ENCODE data around the gene ARHGAP21. TPM values are rescaled to one million over a fixed set of nuclear protein-coding genes. Genes with fewer than 3 reads are reported as not detected.
A peak's percentile ranks its signal among the peaks of the same experiment; 100 is the strongest.

The ARHGAP21 gene
- total RNA-seq, 1 experiment from 2014 or later: 52.6 TPM

DNA sequence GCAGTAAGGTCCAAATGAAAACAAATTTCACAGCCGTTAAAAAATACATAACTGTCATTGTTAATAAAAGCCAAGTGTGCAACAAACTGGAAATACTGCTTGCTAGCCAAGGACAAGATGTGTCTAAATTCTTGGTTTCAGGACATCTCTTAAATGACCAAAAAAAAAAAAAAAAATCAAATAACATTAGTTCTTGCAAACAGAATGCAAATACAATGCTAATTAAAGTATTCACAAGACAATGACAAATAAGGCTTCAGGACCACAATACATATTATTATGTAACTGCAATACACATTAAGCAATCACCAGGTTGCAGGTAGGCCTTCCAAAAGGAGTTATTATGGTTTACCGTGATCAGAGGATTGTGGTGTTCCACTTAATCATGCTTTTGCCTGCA lies 3.6 kb downstream of the ARHGAP21 start:
- H3K36me3 ChIP-seq (ENCODE audit: low read depth, low read length): 0 out of 2 replicates have a peak, but pooled peaks cover 6% of the 10 kb centered on the region
- H3K4me1 ChIP-seq (ENCODE audit: insufficient read depth, low read length): peaks cover 26% of the 10 kb centered on the region
- ATAC-seq: no peak
- H3K4me3 ChIP-seq (ENCODE audit: low read length): peak overlapping the region; percentile 88
- no peak overlapping the region for H2AFZ ChIP-seq (ENCODE audit: low read length)
- peaks cover 23% of the 10 kb centered on the region for H4K20me1 ChIP-seq (ENCODE audit: low read length)
- intact Hi-C loops (cut with micrococcal nuclease): loop anchor here (5.0 kb wide), 3 partner anchors 147 to 242 kb away; no protein-coding TSS in a partner anchor
- ChIA-PET CTCF (no interaction called here), POLR2A (ENCODE audit: unreplicated experiment) (no interaction called here)
- no peak for DNase-seq
- H3K9me3 ChIP-seq (ENCODE audit: low read length): no peaks in the 10 kb centered on the region
- no peak for TF ChIP-seq EZH2 (IDR thresholded peaks at IDR 0.05; ENCODE audit: low read length, unreplicated experiment)
- TF ChIP-seq EZH2phosphoT487 (IDR thresholded peaks at IDR 0.05; ENCODE audit: borderline replicate concordance, low read length): no peak
- TF ChIP-seq, protein P1, sequence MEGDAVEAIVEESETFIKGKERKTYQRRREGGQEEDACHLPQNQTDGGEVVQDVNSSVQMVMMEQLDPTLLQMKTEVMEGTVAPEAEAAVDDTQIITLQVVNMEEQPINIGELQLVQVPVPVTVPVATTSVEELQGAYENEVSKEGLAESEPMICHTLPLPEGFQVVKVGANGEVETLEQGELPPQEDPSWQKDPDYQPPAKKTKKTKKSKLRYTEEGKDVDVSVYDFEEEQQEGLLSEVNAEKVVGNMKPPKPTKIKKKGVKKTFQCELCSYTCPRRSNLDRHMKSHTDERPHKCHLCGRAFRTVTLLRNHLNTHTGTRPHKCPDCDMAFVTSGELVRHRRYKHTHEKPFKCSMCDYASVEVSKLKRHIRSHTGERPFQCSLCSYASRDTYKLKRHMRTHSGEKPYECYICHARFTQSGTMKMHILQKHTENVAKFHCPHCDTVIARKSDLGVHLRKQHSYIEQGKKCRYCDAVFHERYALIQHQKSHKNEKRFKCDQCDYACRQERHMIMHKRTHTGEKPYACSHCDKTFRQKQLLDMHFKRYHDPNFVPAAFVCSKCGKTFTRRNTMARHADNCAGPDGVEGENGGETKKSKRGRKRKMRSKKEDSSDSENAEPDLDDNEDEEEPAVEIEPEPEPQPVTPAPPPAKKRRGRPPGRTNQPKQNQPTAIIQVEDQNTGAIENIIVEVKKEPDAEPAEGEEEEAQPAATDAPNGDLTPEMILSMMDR (conservative IDR thresholded peaks at IDR 0.05; ENCODE audit: low read depth, low read length): no peak
- no peaks in the 10 kb centered on the region for H3F3A ChIP-seq (ENCODE audit: low read length, unreplicated experiment)
- no TSS peak for BruUV-seq (replicated peaks)
- no peaks in the 10 kb centered on the region for H3K9me2 ChIP-seq (replicated peaks; ENCODE audit: low read length)
- H3K27ac ChIP-seq (ENCODE audit: low read length): no peak overlapping the region
- H3K27me3 ChIP-seq (ENCODE audit: low read length): no peaks in the 10 kb centered on the region
- peak overlapping the region; percentile 97 for H3K4me2 ChIP-seq (ENCODE audit: low read length)
- peak overlapping the region; percentile 93 for H3K9ac ChIP-seq (ENCODE audit: low read length)
- H3K79me2 ChIP-seq (ENCODE audit: low read length): peaks cover 80% of the 10 kb centered on the region

DNA sequence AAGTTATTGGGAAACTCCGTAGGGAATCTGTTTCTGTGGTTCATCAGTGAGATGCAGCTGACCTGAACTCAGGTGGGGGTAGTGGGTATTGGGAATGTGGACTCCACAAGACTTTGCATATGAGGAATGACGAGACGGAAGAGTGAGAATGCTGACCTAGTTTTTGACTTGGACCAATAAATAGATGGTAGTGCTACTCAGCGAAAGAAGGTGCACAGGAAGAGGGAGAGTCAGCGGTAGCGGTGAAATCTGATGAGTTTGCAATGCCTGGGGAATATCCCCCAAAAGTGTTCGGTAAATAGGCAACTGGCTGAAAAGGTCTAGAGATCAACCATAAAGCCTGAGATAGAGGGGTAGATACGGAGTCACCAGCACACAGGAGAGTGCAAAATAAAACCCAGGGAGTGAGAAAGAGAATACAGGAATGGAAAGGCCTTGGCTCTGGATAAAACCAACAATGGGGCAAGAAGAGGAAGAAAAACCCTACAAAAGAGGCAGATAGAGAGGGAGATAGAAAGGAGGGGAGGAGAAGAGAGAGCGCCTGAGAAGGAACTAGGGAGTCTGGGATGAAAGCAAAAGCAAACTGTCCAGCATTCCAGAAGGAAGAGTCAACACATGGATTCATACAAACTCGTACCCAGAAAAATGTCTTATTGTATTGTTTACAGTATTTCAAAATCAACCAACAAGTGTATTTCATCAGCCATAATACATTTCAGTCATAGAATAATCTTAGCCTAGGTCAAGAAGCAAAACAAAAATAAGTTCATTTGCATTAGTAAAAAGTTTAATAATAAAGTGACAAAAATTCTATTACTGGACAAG lies 5.4 kb downstream of the ARHGAP21 start:
- H3K4me2 ChIP-seq (ENCODE audit: low read length): peak overlapping the region; percentile 97
- DNase-seq: peak; percentile 77
- intact Hi-C loops (cut with micrococcal nuclease): no loop called here
- ChIA-PET POLR2A (ENCODE audit: unreplicated experiment) (no interaction called here), CTCF (no interaction called here)
- no peaks in the 10 kb centered on the region for H3F3A ChIP-seq (ENCODE audit: low read length, unreplicated experiment)
- peaks cover 35% of the 10 kb centered on the region for H3K4me1 ChIP-seq (ENCODE audit: insufficient read depth, low read length)
- no peak overlapping the region for H3K9ac ChIP-seq (ENCODE audit: low read length)
- H3K27ac ChIP-seq (ENCODE audit: low read length): peak overlapping the region; percentile 65
- no peaks in the 10 kb centered on the region for H3K9me3 ChIP-seq (ENCODE audit: low read length)
- TF ChIP-seq EZH2phosphoT487 (IDR thresholded peaks at IDR 0.05; ENCODE audit: borderline replicate concordance, low read length): no peak
- TF ChIP-seq, protein P1 (conservative IDR thresholded peaks at IDR 0.05; ENCODE audit: low read depth, low read length): no peak
- TF ChIP-seq EZH2 (IDR thresholded peaks at IDR 0.05; ENCODE audit: low read length, unreplicated experiment): no peak
- H3K4me3 ChIP-seq (ENCODE audit: low read length): peak overlapping the region; percentile 88; the same call in 1 of the 2 replicates
- 0 out of 2 replicates have a peak, but pooled peaks cover 6% of the 10 kb centered on the region for H3K36me3 ChIP-seq (ENCODE audit: low read depth, low read length)
- peak; percentile 44 for ATAC-seq
- no peaks in the 10 kb centered on the region for H3K27me3 ChIP-seq (ENCODE audit: low read length)
- H2AFZ ChIP-seq (ENCODE audit: low read length): no peak overlapping the region
- peaks cover 98% of the 10 kb centered on the region for H3K79me2 ChIP-seq (ENCODE audit: low read length)
- H3K9me2 ChIP-seq (replicated peaks; ENCODE audit: low read length): no peaks in the 10 kb centered on the region
- no TSS peak for BruUV-seq (replicated peaks)
- H4K20me1 ChIP-seq (ENCODE audit: low read length): peaks cover 23% of the 10 kb centered on the region

DNA sequence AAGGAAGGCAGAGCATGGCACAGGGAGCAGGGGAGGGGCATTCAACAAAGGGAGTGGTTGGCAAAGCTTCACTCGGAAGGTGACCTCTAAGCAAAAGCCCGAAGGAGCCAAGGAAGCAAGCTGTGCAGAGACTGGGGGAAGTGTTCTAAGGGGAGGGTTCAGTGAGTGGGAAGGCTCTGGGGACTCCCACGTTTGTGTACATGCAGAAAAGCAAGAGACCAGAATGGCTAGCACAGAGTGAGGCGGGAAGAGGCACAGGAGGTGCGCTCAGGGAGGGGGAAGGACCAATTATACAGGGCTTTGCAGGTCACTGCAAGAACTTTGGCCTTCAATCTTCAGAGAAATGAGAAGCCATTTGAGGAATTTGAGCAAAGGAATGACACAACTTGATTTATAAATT lies 7.4 kb downstream of the ARHGAP21 start:
- no TSS peak for BruUV-seq (replicated peaks)
- 0 out of 2 replicates have a peak, but pooled peaks cover 5% of the 10 kb centered on the region for H3K36me3 ChIP-seq (ENCODE audit: low read depth, low read length)
- no peak for TF ChIP-seq EZH2phosphoT487 (IDR thresholded peaks at IDR 0.05; ENCODE audit: borderline replicate concordance, low read length)
- no peak for TF ChIP-seq EZH2 (IDR thresholded peaks at IDR 0.05; ENCODE audit: low read length, unreplicated experiment)
- TF ChIP-seq, protein P1 (conservative IDR thresholded peaks at IDR 0.05; ENCODE audit: low read depth, low read length): no peak
- CTCF ChIA-PET: no interaction called here
- no peak overlapping the region for H2AFZ ChIP-seq (ENCODE audit: low read length)
- peaks cover 28% of the 10 kb centered on the region for H4K20me1 ChIP-seq (ENCODE audit: low read length)
- no peaks in the 10 kb centered on the region for H3F3A ChIP-seq (ENCODE audit: low read length, unreplicated experiment)
- no peak overlapping the region for H3K4me2 ChIP-seq (ENCODE audit: low read length)
- no peaks in the 10 kb centered on the region for H3K9me3 ChIP-seq (ENCODE audit: low read length)
- H3K9me2 ChIP-seq (replicated peaks; ENCODE audit: low read length): no peaks in the 10 kb centered on the region
- H3K9ac ChIP-seq (ENCODE audit: low read length): no peak overlapping the region
- ATAC-seq (no peak), DNase-seq (no peak)
- no peak overlapping the region for H3K4me3 ChIP-seq (ENCODE audit: low read length)
- intact Hi-C loops (cut with micrococcal nuclease): no loop called here
- H3K4me1 ChIP-seq (ENCODE audit: insufficient read depth, low read length): peaks cover 44% of the 10 kb centered on the region
- H3K27me3 ChIP-seq (ENCODE audit: low read length): no peaks in the 10 kb centered on the region
- H3K79me2 ChIP-seq (ENCODE audit: low read length): peaks cover 100% of the 10 kb centered on the region
- no peak overlapping the region for H3K27ac ChIP-seq (ENCODE audit: low read length)
- POLR2A ChIA-PET (ENCODE audit: unreplicated experiment): no interaction called here
